Parathyroid adenoma (tissue), 2 donors: Measurements from ENCODE around the gene CCDC181.

Source experiments
- H2AFZ ChIP-seq: fragments of 300-600 bp; sonication (generic); one replicate; pipeline ENCODE4 v1.7.0; 2017; ENCODE audit warnings: antibody characterized with exemption, mild to moderate bottlenecking
- H3K27ac ChIP-seq: fragments of 300-600 bp; sonication (generic); one replicate; pipeline ENCODE4 v1.7.0; 2017
- H3K27me3 ChIP-seq: fragments of 300-600 bp; sonication (generic); one replicate; pipeline ENCODE4 v1.7.0; 2017; ENCODE audit warnings: low read length; ENCODE audit not compliant: control insufficient read depth, insufficient read depth
- H3K36me3 ChIP-seq: fragments of 300-600 bp; sonication (generic); one replicate; pipeline ENCODE4 v1.7.0; 2017; ENCODE audit warnings: low read length; ENCODE audit not compliant: control insufficient read depth, insufficient read depth
- H3K4me1 ChIP-seq: fragments of 300-600 bp; sonication (generic); one replicate; pipeline ENCODE4 v1.7.0; 2017; ENCODE audit warnings: control low read depth
- H3K4me2 ChIP-seq: fragments of 300-600 bp; sonication (generic); one replicate; pipeline ENCODE4 v1.7.0; 2017; ENCODE audit warnings: low read length
- H3K4me3 ChIP-seq: fragments of 300-600 bp; sonication (generic); one replicate; pipeline ENCODE4 v1.7.0; 2017; ENCODE audit warnings: low read depth, low read length
- H3K79me2 ChIP-seq: fragments of 300-600 bp; sonication (generic); one replicate; pipeline ENCODE4 v1.7.0; 2017; ENCODE audit warnings: control low read depth
- H3K9ac ChIP-seq: fragments of 300-600 bp; sonication (generic); one replicate; pipeline ENCODE4 v1.7.0; 2017; ENCODE audit warnings: mild to moderate bottlenecking
- H3K9me3 ChIP-seq: fragments of 300-600 bp; sonication (generic); one replicate; pipeline ENCODE4 v1.7.0; 2017; ENCODE audit warnings: low read length; ENCODE audit not compliant: control insufficient read depth
- CTCF ChIP-seq: fragments of 300-600 bp; sonication (generic); IDR thresholded peaks from one replicate; pipeline ENCODE4 v1.7.0; 2017; ENCODE audit warnings: antibody characterized with exemption, mild to moderate bottlenecking
- donor health status: primary hyperparathyroidism.

CCDC181 gene

GRCh38 chr1:169367096-169367685 lies 60.1 kb downstream of the CCDC181 start:
- no peak for TF ChIP-seq CTCF
- peak overlapping the region; percentile 79 for H2AFZ ChIP-seq
- H3K79me2 ChIP-seq: peaks cover 7% of the 10 kb centered on the region
- no peak overlapping the region for H3K9ac ChIP-seq
- peak overlapping the region; percentile 89 for H3K27ac ChIP-seq
- peak overlapping the region; percentile 88 for H3K4me3 ChIP-seq
- no peaks in the 10 kb centered on the region for H3K9me3 ChIP-seq
- peak overlapping the region; percentile 73 for H3K4me2 ChIP-seq
- no peaks in the 10 kb centered on the region for H3K4me1 ChIP-seq
- no peaks in the 10 kb centered on the region for H3K36me3 ChIP-seq
- H3K27me3 ChIP-seq: no peaks in the 10 kb centered on the region

- Histone ChIP-seq H3K4me2 (no peak overlapping the region), H3K79me2 (peaks cover 5% of the 10 kb centered on the region), H3K9ac (no peak overlapping the region), H3K9me3 (no peaks in the 10 kb centered on the region), H3K4me3 (no peak overlapping the region), H3K27ac (no peak overlapping the region), H3K4me1 (no peaks in the 10 kb centered on the region), H3K27me3 (no peaks in the 10 kb centered on the region), H3K36me3 (no peaks in the 10 kb centered on the region), H2AFZ (no peak overlapping the region)
- no peak for TF ChIP-seq CTCF
These were observed 62.3 kb downstream of the CCDC181 start for GRCh38 chr1:169364948-169365347.

- no peak for TF ChIP-seq CTCF
- no peaks in the 10 kb centered on the region for H3K9me3 ChIP-seq
- no peak overlapping the region for H3K4me3 ChIP-seq
These were observed 64.1 kb downstream of the CCDC181 start for GRCh38 chr1:169363046-169363730.

GRCh38 chr1:169361281-169361680 lies 66.0 kb downstream of the CCDC181 start:
- Histone ChIP-seq H2AFZ (no peak overlapping the region), H3K4me1 (no peaks in the 10 kb centered on the region), H3K27me3 (no peaks in the 10 kb centered on the region), H3K79me2 (no peaks in the 10 kb centered on the region), H3K27ac (no peak overlapping the region), H3K4me2 (no peak overlapping the region), H3K9me3 (no peaks in the 10 kb centered on the region), H3K9ac (no peak overlapping the region), H3K4me3 (no peak overlapping the region), H3K36me3 (no peaks in the 10 kb centered on the region)
- no peak for TF ChIP-seq CTCF

More at GRCh38 chr1:169363046-169363730, 64.1 kb downstream of the CCDC181 start:
- H3K27me3 ChIP-seq: no peaks in the 10 kb centered on the region
- H3K4me2 ChIP-seq: no peak overlapping the region
- no peaks in the 10 kb centered on the region for H3K36me3 ChIP-seq
- H3K27ac ChIP-seq: no peak overlapping the region
- no peak overlapping the region for H2AFZ ChIP-seq
- H3K4me1 ChIP-seq: no peaks in the 10 kb centered on the region
- no peak overlapping the region for H3K9ac ChIP-seq
- H3K79me2 ChIP-seq: no peaks in the 10 kb centered on the region

- H3K9me3 ChIP-seq: no peaks in the 10 kb centered on the region
- no peak overlapping the region for H3K4me2 ChIP-seq
- H3K79me2 ChIP-seq: no peaks in the 10 kb centered on the region
- no peak overlapping the region for H3K9ac ChIP-seq
- peaks cover 1% of the 10 kb centered on the region for H3K4me1 ChIP-seq
- no peaks in the 10 kb centered on the region for H3K27me3 ChIP-seq
- H3K36me3 ChIP-seq: no peaks in the 10 kb centered on the region
- H3K4me3 ChIP-seq: no peak overlapping the region
- no peak for TF ChIP-seq CTCF
- no peak overlapping the region for H3K27ac ChIP-seq
- H2AFZ ChIP-seq: no peak overlapping the region
These were observed 66.9 kb downstream of the CCDC181 start for GRCh38 chr1:169360415-169360814.
